IMR-90 (cell line): ENCODE data around the gene H1-8. TPM values are rescaled to one million over a fixed set of nuclear protein-coding genes. Genes with fewer than 3 reads are reported as not detected.
A peak's percentile ranks its signal among the peaks of the same experiment; 100 is the strongest.

Source experiments
- ATAC-seq: fragments of 200-7000 bp; cut with Tn5 transposase; 2 replicates; pipeline ENCODE4 v1.9.1; 2020; ENCODE audit warnings: low read depth, mild to moderate bottlenecking, moderate library complexity
- BruUV-seq: library from RNA; stranded (reverse); fragments of 400-500 nt; replicated peaks from 2 replicates; lab custom pipeline; 2021; lab: Mats Ljungman, UMichigan
- CTCF ChIA-PET: fragments of 300-600 bp; formaldehyde crosslinking; extraction: SDS; loops from one replicate; lab custom pipeline; 2021; ENCODE audit warnings: antibody characterized with exemption; lab: Yijun Ruan, JAX
- POLR2A ChIA-PET: fragments of 300-600 bp; sonication (Branson Sonifier 250); formaldehyde crosslinking; loops from one replicate; lab custom pipeline; 2022; ENCODE audit warnings: antibody characterized with exemption; ENCODE audit not compliant: unreplicated experiment; lab: Charles Lee
- DNase-seq: peaks from one replicate; pipeline ENCODE4 v3.0.0; 2013
- H2AFZ ChIP-seq: replicated peaks from 2 replicates; pipeline ENCODE3; 2013; ENCODE audit warnings: low read length, mild to moderate bottlenecking; ENCODE audit not compliant: poor library complexity
- H2AK5ac ChIP-seq: 2 replicates; pipeline ENCODE4 v1.6.1; 2013; ENCODE audit warnings: low read depth, low read length, inconsistent platforms
- H2AK9ac ChIP-seq: replicated peaks from 2 replicates; pipeline ENCODE3; 2013; ENCODE audit warnings: mild to moderate bottlenecking, low read depth, low read length, moderate library complexity; ENCODE audit not compliant: poor library complexity
- H2BK120ac ChIP-seq: 2 replicates; pipeline ENCODE4 v1.6.1; 2013; ENCODE audit warnings: low read depth, low read length, inconsistent platforms
- H2BK15ac ChIP-seq: 3 replicates; pipeline ENCODE4 v1.6.1; 2013; ENCODE audit warnings: low read depth, low read length, inconsistent platforms
- H2BK20ac ChIP-seq: 2 replicates; pipeline ENCODE4 v1.6.1; 2013; ENCODE audit warnings: low read depth, mild to moderate bottlenecking, inconsistent platforms, low read length, moderate library complexity
- H2BK5ac ChIP-seq: 2 replicates; pipeline ENCODE4 v1.6.1; 2013; ENCODE audit warnings: mild to moderate bottlenecking, low read depth, low read length, inconsistent platforms; ENCODE audit not compliant: poor library complexity, severe bottlenecking
- H3K14ac ChIP-seq: replicated peaks from 2 replicates; pipeline ENCODE4 v1.6.1; 2013; ENCODE audit warnings: low read depth, low read length, inconsistent platforms
- H3K18ac ChIP-seq: 2 replicates; pipeline ENCODE4 v1.6.1; 2013; ENCODE audit warnings: low read depth, low read length, control low read depth
- H3K23ac ChIP-seq: 2 replicates; pipeline ENCODE4 v1.6.1; 2013; ENCODE audit warnings: low read depth, low read length, inconsistent platforms
- H3K27ac ChIP-seq: 2 replicates; pipeline ENCODE4 v1.5.1; 2013; ENCODE audit warnings: mild to moderate bottlenecking, control low read depth, low read length; ENCODE audit not compliant: insufficient read depth
- H3K27me3 ChIP-seq: 2 replicates; pipeline ENCODE4 v1.6.1; 2013; ENCODE audit warnings: low read length; ENCODE audit not compliant: control insufficient read depth, insufficient read depth
- H3K36me3 ChIP-seq: 2 replicates; pipeline ENCODE4 v1.6.1; 2013; ENCODE audit warnings: low read length, mixed read lengths; ENCODE audit not compliant: control insufficient read depth, insufficient read depth
- H3K4ac ChIP-seq: 2 replicates; pipeline ENCODE4 v1.6.1; 2013; ENCODE audit warnings: low read depth, low read length, inconsistent platforms
- H3K4me1 ChIP-seq: 2 replicates; pipeline ENCODE4 v1.6.1; 2013; ENCODE audit warnings: low read length, mixed read lengths; ENCODE audit not compliant: control insufficient read depth, insufficient read depth
- H3K4me2 ChIP-seq: 2 replicates; pipeline ENCODE4 v1.6.1; 2013; ENCODE audit warnings: low read depth, mild to moderate bottlenecking, control low read depth, low read length, moderate library complexity
- H3K4me3 ChIP-seq: 2 replicates; pipeline ENCODE4 v1.5.1; 2013; ENCODE audit warnings: low read depth, mild to moderate bottlenecking, control low read depth, low read length, moderate library complexity; ENCODE audit not compliant: insufficient read depth
- H3K56ac ChIP-seq: 2 replicates; pipeline ENCODE4 v1.6.1; 2013; ENCODE audit warnings: low read length, inconsistent platforms; ENCODE audit not compliant: insufficient read depth; ENCODE audit errors: extremely low read depth
- H3K79me1 ChIP-seq, 2 experiments: 2 replicates each; pipeline ENCODE4 v1.6.1; 2013; ENCODE audit warnings: low read length in 2 of 2, inconsistent platforms in 1 of 2, low read depth in 1 of 2
- H3K9ac ChIP-seq: 2 replicates; pipeline ENCODE4 v1.6.1; 2013; ENCODE audit warnings: low read depth, low read length, control low read depth
- H3K9me1 ChIP-seq: 2 replicates; pipeline ENCODE4 v1.6.1; 2013; ENCODE audit warnings: low read length, inconsistent platforms; ENCODE audit not compliant: insufficient read depth
- H3K9me3 ChIP-seq: 2 replicates; pipeline ENCODE4 v1.6.1; 2013; ENCODE audit warnings: low read length; ENCODE audit not compliant: control insufficient read depth, insufficient read depth
- H4K20me1 ChIP-seq: 2 replicates; pipeline ENCODE4 v1.6.1; 2013; ENCODE audit warnings: low read length, inconsistent platforms; ENCODE audit not compliant: insufficient read depth
- H4K5ac ChIP-seq: 2 replicates; pipeline ENCODE4 v1.6.1; 2013; ENCODE audit warnings: mild to moderate bottlenecking, low read depth, low read length, control low read depth
- H4K8ac ChIP-seq, 2 experiments: 2 replicates each; pipeline ENCODE4 v1.6.1; 2013; ENCODE audit warnings: low read depth in 2 of 2, low read length in 2 of 2, control low read depth in 1 of 2, inconsistent platforms in 1 of 2
- H4K91ac ChIP-seq: 2 replicates; pipeline ENCODE4 v1.6.1; 2013; ENCODE audit warnings: low read depth, low read length, inconsistent platforms; ENCODE audit not compliant: insufficient read depth
- BHLHE40 ChIP-seq: fragments of 150-350 bp; IDR thresholded peaks from 2 replicates; pipeline ENCODE4 v1.6.1; 2016; ENCODE audit warnings: mild to moderate bottlenecking, low read depth, low read length
- CTCF ChIP-seq: conservative IDR thresholded peaks from 2 replicates; pipeline ENCODE4 v1.5.1; 2012; ENCODE audit warnings: mild to moderate bottlenecking, low read depth, low read length, improper control_type of control experiment
- ELK1 ChIP-seq: fragments of 150-350 bp; IDR thresholded peaks from 2 replicates; pipeline ENCODE4 v1.6.1; 2016; ENCODE audit warnings: low read depth, mild to moderate bottlenecking, low read length, moderate library complexity, borderline replicate concordance
- MAZ ChIP-seq: IDR thresholded peaks from 2 replicates; pipeline ENCODE4 v1.6.1; 2012; ENCODE audit warnings: low read depth, mild to moderate bottlenecking, low read length, improper control_type of control experiment, moderate library complexity, borderline replicate concordance
- POLR2A ChIP-seq: IDR thresholded peaks from 2 replicates; pipeline ENCODE4 v1.6.1; 2012; ENCODE audit warnings: mild to moderate bottlenecking, low read depth, low read length
- RAD21 ChIP-seq: IDR thresholded peaks from 2 replicates; pipeline ENCODE4 v1.6.1; 2012; ENCODE audit warnings: low read length, improper control_type of control experiment
- WGBS, 2 experiments: methylation state at CpG; one replicate each; pipeline versions ENCODE4 v1.1.5 to v1.1.7; 2013; ENCODE audit warnings: missing lambda C conversion rate in 2 of 2; ENCODE audit not compliant: insufficient read length in 1 of 2; ENCODE audit errors: extremely low coverage in 2 of 2; 5-methylcytosine and 5-hydroxymethylcytosine counted together
- dilution Hi-C: fragments of 300-500 bp; cut with HindIII; formaldehyde crosslinking; loops from one replicate; pipeline ENCODE4 v1.14.3; 2018; ENCODE audit warnings: low sequenced_read_pairs; ENCODE audit not compliant: unreplicated experiment
- in situ Hi-C: fragments of 300-500 bp; cut with MboI; formaldehyde crosslinking; loops from 3 replicates; pipeline ENCODE4 v1.14.3; 2019; ENCODE audit warnings: low sequenced_read_pairs, inconsistent platforms, mixed read lengths
- intact Hi-C: fragments of 100-400 bp; cut with micrococcal nuclease; formaldehyde crosslinking; loops from 2 replicates; pipeline ENCODE4 v1.10.0; 2022
- polyA plus RNA-seq, 3 experiments: library from polyadenylated mRNA; depleted of rRNA; stranded (reverse); fragments of >200 nt; gene quantifications; 2 replicates each; pipeline ENCODE4 v1.2.3, GENCODE V29; 2012; ENCODE audit warnings: low replicate concordance in 1 of 3
- total RNA-seq: library from RNA; depleted of rRNA; stranded (reverse); fragments of >200 nt; gene quantifications from 2 replicates; pipeline ENCODE4 v1.2.3, GENCODE V29; 2012

Gene H1-8
- total and polyA plus RNA-seq, 2 of the 4 experiments (the other 2 are of a cell fraction) = not detected

GRCh38 chr3:129560911-129561594 lies 18.1 kb downstream of the H1-8 start:
- intact Hi-C loops = loop anchor here (1.0 to 5.0 kb wide), 3 partner anchors 36 to 119 kb away; partner anchors contain the start of gene IFT122

More at GRCh38 chr3:129560911-129561594, 18.1 kb downstream of the H1-8 start:
- peak overlapping the region; percentile 79 to 99 for H4K8ac ChIP-seq
- peak overlapping the region; percentile 95 for H3K23ac ChIP-seq
- 5% methylated on average over 8 of the region's 18 CpGs; no CpG with 5 or more reads in 1 of the 2 experiments for WGBS, 2 experiments
- H4K5ac ChIP-seq = peak overlapping the region; percentile 100
- DNase-seq (peak; percentile 76), ATAC-seq (peak; percentile 80)
- peak overlapping the region; percentile 94 for H3K56ac ChIP-seq
- no peaks in the 10 kb centered on the region for H3K27me3 ChIP-seq
- peaks cover 51% of the 10 kb centered on the region for H3K36me3 ChIP-seq
- H3K9me1 ChIP-seq = peaks cover 25% of the 10 kb centered on the region
- ChIA-PET POLR2A (no interaction called here), CTCF (interaction anchor here (0.6 to 1.8 kb wide), 2 partner anchors 71 to 222 kb away, joined by 3 to 4 read pairs; no protein-coding TSS in a partner anchor)
- H2AK5ac ChIP-seq = peak overlapping the region; percentile 95
- H3K9ac ChIP-seq = peak overlapping the region; percentile 94
- peaks cover 13 to 41% of the 10 kb centered on the region in 2 experiments; a peak in 3 of 4 replicates for H3K79me1 ChIP-seq
- peak overlapping the region; percentile 98 for H3K27ac ChIP-seq
- peak overlapping the region; percentile 100 for H3K4ac ChIP-seq
- peak overlapping the region; percentile 96 for H2AK9ac ChIP-seq
- H2BK20ac ChIP-seq = peak overlapping the region; percentile 95
- H2AFZ ChIP-seq = peak overlapping the region; percentile 91
- peaks cover 37% of the 10 kb centered on the region for H3K4me1 ChIP-seq
- peak overlapping the region; percentile 93 for H3K4me2 ChIP-seq
- H2BK5ac ChIP-seq = peak overlapping the region; percentile 96
- H3K9me3 ChIP-seq = no peaks in the 10 kb centered on the region
- peak overlapping the region; percentile 24; the same call in 1 of the 2 replicates for H3K4me3 ChIP-seq
- TF ChIP-seq BHLHE40 = no peak
- peak; percentile 80; the same call in 1 of the 2 replicates for TF ChIP-seq MAZ
- TF ChIP-seq POLR2A = no peak
- no peak for TF ChIP-seq CTCF
- TF ChIP-seq RAD21 = 0 out of 2 replicates have a peak, but pooled peaks have one; percentile 9
- no peak for TF ChIP-seq ELK1
- H2BK120ac ChIP-seq = peak overlapping the region; percentile 88
- dilution Hi-C loops (no loop called here), in situ Hi-C loops (no loop called here)
- H4K20me1 ChIP-seq = no peaks in the 10 kb centered on the region
- H3K18ac ChIP-seq = peak overlapping the region; percentile 99
- peak overlapping the region; percentile 96 for H3K14ac ChIP-seq
- BruUV-seq = no TSS peak
- H4K91ac ChIP-seq = peak overlapping the region; percentile 97
- peak overlapping the region; percentile 95; the same call in 2 of the 3 replicates for H2BK15ac ChIP-seq
